Posterior vena cava (tissue), 2 donors: ENCODE results near the gene CSNK2B. TPM values are rescaled to one million over a fixed set of nuclear protein-coding genes. Genes with fewer than 3 reads are reported as not detected.

ENCODE experiments used
- DNase-seq: peaks from one replicate; pipeline ENCODE4 v3.0.0-alpha.2; 2020; ENCODE audit warnings: low spot score
- intact Hi-C, 2 donors: fragments of 100-400 bp; cut with DNase I; formaldehyde crosslinking; loops; one replicate each; pipeline versions ENCODE4 v1.14.1 to v1.14.2; 2022 to 2023
- total RNA-seq, 2 donors: library from RNA; stranded (reverse); fragmentation: NEBNext Ultra II Directional; extraction: Animal tissue kit (Norgen Biotek cat#: 25700); gene quantifications; one replicate each; pipeline ENCODE4 v1.2.1, GENCODE V29; 2021
- donor health status: DM: yes; HTN: yes; CAD: no.
- donor health status: DM: yes; HTN: yes; CAD: no.

CSNK2B gene
- total RNA-seq, 2 donors from 2014 or later: 85.2 to 90.4 TPM

GRCh38 chr6:31634969-31635575 lies 30.8 kb upstream of the CSNK2B start:
- no peak for DNase-seq
- intact Hi-C loops: no loop called here

GRCh38 chr6:31636698-31637596 lies 28.9 kb upstream of the CSNK2B start:
- peak; percentile 71 for DNase-seq
- intact Hi-C loops: no loop called here

GRCh38 chr6:31639043-31639442 lies 26.8 kb upstream of the CSNK2B start:
- DNase-seq: peak; percentile 38
- intact Hi-C loops: no loop called here

GRCh38 chr6:31639449-31639861 lies 26.4 kb upstream of the CSNK2B start:
- DNase-seq: peak; percentile 66
- intact Hi-C loops: no loop called here

- intact Hi-C loops: no loop called here
- DNase-seq: peak; percentile 66
Observed at GRCh38 chr6:31640612-31641011, 25.3 kb upstream of the CSNK2B start.

- intact Hi-C loops: no loop called here
- no peak for DNase-seq
Observed at GRCh38 chr6:31641370-31641769, 24.5 kb upstream of the CSNK2B start.

- intact Hi-C loops: no loop called here
- DNase-seq: no peak
Observed at GRCh38 chr6:31642798-31643570, 22.9 kb upstream of the CSNK2B start.

- intact Hi-C loops: no loop called here
- DNase-seq: no peak
Observed at GRCh38 chr6:31643818-31644454, 21.9 kb upstream of the CSNK2B start.

- DNase-seq: no peak
- intact Hi-C loops: no loop called here
Observed at GRCh38 chr6:31645325-31645724, 20.6 kb upstream of the CSNK2B start.

GRCh38 chr6:31651602-31652191 lies 14.2 kb upstream of the CSNK2B start:
- intact Hi-C loops: no loop called here
- DNase-seq: peak; percentile 92

GRCh38 chr6:31652925-31653724 lies 12.8 kb upstream of the CSNK2B start:
- peak; percentile 94 for DNase-seq
- intact Hi-C loops: no loop called here

- intact Hi-C loops: no loop called here
- DNase-seq: no peak
Observed at GRCh38 chr6:31654574-31655348, 11.1 kb upstream of the CSNK2B start.

GRCh38 chr6:31655349-31656237 lies 10.3 kb upstream of the CSNK2B start, which contains the start of gene APOM:
Gene APOM (plus strand): TSS chr6:31655894. CDS start chr6:31655967, 73 bp downstream.
- intact Hi-C loops: no loop called here
- no peak for DNase-seq

GRCh38 chr6:31657406-31658157 lies 8.3 kb upstream of the CSNK2B start:
- no peak for DNase-seq
- intact Hi-C loops: no loop called here

GRCh38 chr6:31658158-31658688 lies 7.7 kb upstream of the CSNK2B start:
- no peak for DNase-seq
- intact Hi-C loops: no loop called here
